A549 (cell line): ENCODE results near the gene FLVCR1. TPM values are rescaled to one million over a fixed set of nuclear protein-coding genes. Genes with fewer than 3 reads are reported as not detected.

Experiments
- ATAC-seq, 2 experiments: fragments of 200-7000 bp in 1 of 2; fragments of >200 bp in 1 of 2; cut with Nextera tagmentation in 1 of 2; cut with Tn5 transposase in 1 of 2; 3 replicates each; pipeline versions ENCODE4 v1.8.0 to v1.9.1; 2018 to 2020; ENCODE audit warnings: mild to moderate bottlenecking in 1 of 2, moderate library complexity in 1 of 2
- CTCF ChIA-PET: fragments of 300-600 bp; sonication (Branson Sonifier 250); formaldehyde crosslinking; extraction: SDS; loops from one replicate; lab custom pipeline; 2021; ENCODE audit warnings: antibody characterized with exemption, inconsistent platforms; lab: Yijun Ruan, JAX
- POLR2A ChIA-PET: fragments of 350-600 bp; formaldehyde crosslinking; extraction: SDS; loops from one replicate; lab custom pipeline; 2021; ENCODE audit warnings: antibody characterized with exemption, inconsistent platforms; lab: Yijun Ruan, JAX
- DNase-seq, 2 experiments: peaks; one replicate each; pipeline versions ENCODE4 v3.0.0 to v3.0.0-alpha.2; 2011 to 2016; ENCODE audit warnings: low read depth in 1 of 2, low spot score in 1 of 2
- FAIRE-seq: peaks from 2 replicates; lab custom pipeline; 2011; peaks lifted over from hg19 to GRCh38; lab: Jason Lieb, UNC
- H3K27ac ChIP-seq, 2 experiments: fragments of >200 bp; sonication (Bioruptor Twin); formaldehyde crosslinking; 3 replicates each; pipeline ENCODE4 v1.5.1; 2016 to 2017
- H3K4me1 ChIP-seq: fragments of >200 bp; sonication (Bioruptor Twin); formaldehyde crosslinking; 3 replicates; pipeline ENCODE4 v1.6.1; 2016
- H3K4me2 ChIP-seq: fragments of >200 bp; sonication (Bioruptor Twin); formaldehyde crosslinking; 3 replicates; pipeline ENCODE4 v1.6.1; 2016
- H3K4me3 ChIP-seq: fragments of >200 bp; sonication (Bioruptor Twin); formaldehyde crosslinking; 3 replicates; pipeline ENCODE4 v1.5.1; 2016
- H3K9me3 ChIP-seq: fragments of >200 bp; sonication (Bioruptor Twin); formaldehyde crosslinking; 3 replicates; pipeline ENCODE4 v1.6.1; 2016
- CBX2 ChIP-seq: fragments of 200-600 bp; sonication (generic); IDR thresholded peaks from 2 replicates; pipeline ENCODE4 v1.6.1; 2016; ENCODE audit warnings: low read depth, mild to moderate bottlenecking, borderline replicate concordance
- CEBPB ChIP-seq, 2 experiments: fragments of >200 bp in 1 of 2; sonication (Bioruptor Twin) in 1 of 2; formaldehyde crosslinking in 1 of 2; IDR thresholded peaks; 2 replicates each; pipeline ENCODE4 v1.6.1; 2012 to 2016
- CHD2 ChIP-seq: fragments of 150-350 bp; IDR thresholded peaks from 2 replicates; pipeline ENCODE4 v1.6.1; 2014; ENCODE audit warnings: low read length; ENCODE audit not compliant: partially characterized antibody
- E2F6 ChIP-seq: IDR thresholded peaks from 2 replicates; pipeline ENCODE4 v1.6.1; 2012; ENCODE audit warnings: low read depth, borderline replicate concordance
- EHF ChIP-seq: fragments of 250-450 bp; sonication (Bioruptor Pico); IDR thresholded peaks from 2 replicates; pipeline ENCODE4 v1.5.0; 2020; ENCODE audit warnings: mild to moderate bottlenecking
- EHMT2 ChIP-seq: fragments of 200-600 bp; sonication (generic); IDR thresholded peaks from 2 replicates; pipeline ENCODE4 v1.6.1; 2016; ENCODE audit warnings: antibody characterized with exemption, low read depth, mild to moderate bottlenecking, moderate library complexity
- EP300 ChIP-seq, 2 experiments: fragments of >200 bp; sonication (Bioruptor Twin); formaldehyde crosslinking; IDR thresholded peaks; 2 replicates in 1 of 2; 3 replicates in 1 of 2; pipeline ENCODE4 v1.6.1; 2016 to 2017
- FOSB ChIP-seq: fragments of 250-450 bp; sonication (Bioruptor Pico); IDR thresholded peaks from 2 replicates; pipeline ENCODE4 v1.5.0; 2020; ENCODE audit warnings: mild to moderate bottlenecking, moderate library complexity
- FOSL2 ChIP-seq, 2 experiments: fragments of 450-650 bp in 1 of 2; fragments of >200 bp in 1 of 2; sonication (Bioruptor Twin) in 1 of 2; formaldehyde crosslinking; IDR thresholded peaks; 2 replicates each; pipeline versions ENCODE4 v1.5.0 to v1.6.1; 2016 to 2020; ENCODE audit warnings: mild to moderate bottlenecking in 1 of 2, moderate library complexity in 1 of 2
- GATA3 ChIP-seq: IDR thresholded peaks from 2 replicates; pipeline ENCODE4 v1.6.1; 2012; ENCODE audit warnings: borderline replicate concordance
- HDAC2 ChIP-seq: fragments of 200-600 bp; sonication (generic); IDR thresholded peaks from 2 replicates; pipeline ENCODE4 v1.6.1; 2016
- HMGXB4 ChIP-seq: fragments of 250-450 bp; sonication (Bioruptor Pico); IDR thresholded peaks from 2 replicates; pipeline ENCODE4 v1.5.0; 2021; ENCODE audit warnings: mild to moderate bottlenecking, moderate library complexity, borderline replicate concordance
- HOXA7 ChIP-seq: fragments of 250-450 bp; sonication (Bioruptor Pico); IDR thresholded peaks from 2 replicates; pipeline ENCODE4 v1.5.0; 2020; ENCODE audit warnings: mild to moderate bottlenecking, moderate library complexity
- HOXB13 ChIP-seq: fragments of 250-450 bp; sonication (Bioruptor Pico); IDR thresholded peaks from 2 replicates; pipeline ENCODE4 v1.5.0; 2020; ENCODE audit warnings: low read depth, mild to moderate bottlenecking, moderate library complexity
- JUN ChIP-seq, 2 experiments: fragments of >200 bp; sonication (Bioruptor Twin); formaldehyde crosslinking; IDR thresholded peaks; 2 replicates in 1 of 2; 3 replicates in 1 of 2; pipeline ENCODE4 v1.6.1; 2016 to 2017
- JUNB ChIP-seq: fragments of >200 bp; sonication (Bioruptor Twin); formaldehyde crosslinking; IDR thresholded peaks from 2 replicates; pipeline ENCODE4 v1.6.1; 2016
- NR3C1 ChIP-seq: fragments of >200 bp; sonication (Bioruptor Twin); formaldehyde crosslinking; IDR thresholded peaks from 3 replicates; pipeline ENCODE4 v1.6.1; 2017
- POLR2A ChIP-seq: IDR thresholded peaks from 2 replicates; pipeline ENCODE4 v1.6.1; 2012; ENCODE audit warnings: mild to moderate bottlenecking, low read length
- RARB ChIP-seq: fragments of 250-450 bp; sonication (Bioruptor Pico); IDR thresholded peaks from 2 replicates; pipeline ENCODE4 v1.8.0; 2021; ENCODE audit warnings: mild to moderate bottlenecking, moderate library complexity
- REST ChIP-seq: fragments of 200-600 bp; sonication (generic); IDR thresholded peaks from 2 replicates; pipeline ENCODE4 v1.6.1; 2016; ENCODE audit warnings: antibody characterized with exemption, mild to moderate bottlenecking, moderate library complexity
- RNF2 ChIP-seq: fragments of 200-600 bp; sonication (generic); IDR thresholded peaks from 2 replicates; pipeline ENCODE4 v1.6.1; 2016; ENCODE audit warnings: low read depth, mild to moderate bottlenecking, antibody characterized with exemption, moderate library complexity, borderline replicate concordance
- SMC3 ChIP-seq: fragments of >200 bp; sonication (Bioruptor Twin); formaldehyde crosslinking; IDR thresholded peaks from 3 replicates; pipeline ENCODE4 v1.6.1; 2018; ENCODE audit warnings: inconsistent platforms
- TFCP2L1 ChIP-seq: fragments of 250-450 bp; sonication (Bioruptor Pico); IDR thresholded peaks from 2 replicates; pipeline ENCODE4 v1.5.0; 2021; ENCODE audit warnings: mild to moderate bottlenecking
- ZC3H11A ChIP-seq: fragments of 450-650 bp; IDR thresholded peaks from 2 replicates; pipeline ENCODE4 v1.6.1; 2014; ENCODE audit warnings: antibody characterized with exemption, mild to moderate bottlenecking
- ZNF302 ChIP-seq: fragments of 250-450 bp; sonication (Bioruptor Pico); IDR thresholded peaks from 2 replicates; pipeline ENCODE4 v1.9.0; 2021; ENCODE audit warnings: inconsistent platforms, mild to moderate bottlenecking, moderate library complexity
- WGBS: methylation state at CpG from one replicate; pipeline ENCODE4 v1.1.6; 2017; ENCODE audit errors: missing lambda C conversion rate; 5-methylcytosine and 5-hydroxymethylcytosine counted together
- polyA plus RNA-seq, 4 experiments: library from polyadenylated mRNA; depleted of rRNA in 3 of 4; stranded (reverse); fragments of >200 nt; fragmentation: RNase III in 1 of 4; extraction: RNeasy Plus Mini Kit Qiagen cat#74134 plus additional on column Dnase treatment in 1 of 4; gene quantifications; 2 replicates in 3 of 4; 3 replicates in 1 of 4; pipeline ENCODE4 v1.2.3, GENCODE V29; 2011 to 2017

The FLVCR1 gene
- polyA plus RNA-seq, 2 of the 4 experiments (the other 2 are of a cell fraction) = 14.9 to 15.4 TPM

GRCh38 chr1:212816567-212817278, 41.4 kb upstream of the FLVCR1 start:
- Histone ChIP-seq H3K4me2 (peak overlapping the region; percentile 57), H3K9me3 (no peaks in the 10 kb centered on the region), H3K27ac (peak overlapping the region; percentile 70 to 75)
- POLR2A ChIA-PET = no interaction called here
- 32% methylated on average over 3 of the region's 3 CpGs for WGBS
- CTCF ChIA-PET = no interaction called here
- peak in 1 of 2 experiments; percentile 36; a peak in 1 of 5 replicates for TF ChIP-seq JUN (IDR thresholded peaks at IDR 0.05)
- peak; percentile 56; the same call in 1 of the 2 replicates for TF ChIP-seq GATA3
- peak; percentile 36; the same call in 1 of the 2 replicates for TF ChIP-seq JUNB
- no peak for TF ChIP-seq EP300 (IDR thresholded peaks at IDR 0.05)
- no peak for TF ChIP-seq NR3C1
- TF ChIP-seq CEBPB (IDR thresholded peaks at IDR 0.05) = peak in 1 of 2 experiments; percentile 26; a peak in 1 of 4 replicates
- TF ChIP-seq EHF (CRISPR knock-in tag) = no peak
- no peak for TF ChIP-seq ZNF302 (CRISPR knock-in tag)
- TF ChIP-seq POLR2A = no peak
- TF ChIP-seq RARB = no peak
- no peak for TF ChIP-seq FOSB (CRISPR knock-in tag)
- no peak for TF ChIP-seq HOXB13
- no peak for TF ChIP-seq ZC3H11A
- no peak for TF ChIP-seq HDAC2
- no peak for TF ChIP-seq REST
- no peak for TF ChIP-seq EHMT2
- TF ChIP-seq CHD2 = no peak
- no peak for TF ChIP-seq SMC3
- no peak for TF ChIP-seq RNF2
- no peak for TF ChIP-seq E2F6
- no peak for TF ChIP-seq HMGXB4
- TF ChIP-seq HOXA7 (CRISPR knock-in tag) = no peak
- no peak for TF ChIP-seq CBX2
- TF ChIP-seq TFCP2L1 (CRISPR knock-in tag) = no peak
- TF ChIP-seq FOSL2 (IDR thresholded peaks at IDR 0.05) = no peak
- TF ChIP-seq FOSL2 (CRISPR knock-in tag; IDR thresholded peaks at IDR 0.05) = peak; percentile 79
- TF ChIP-seq, all 56 proteins: peak for 5
- peak; percentile 47 to 82; a peak in 4 of 6 replicates for ATAC-seq
- DNase-seq = peak in 1 of 2 experiments; percentile 72
- FAIRE-seq = peak; percentile 13
- H3K4me3 ChIP-seq = no peak overlapping the region
- H3K4me1 ChIP-seq = peaks cover 46% of the 10 kb centered on the region
